ENCODE data around the gene CDK6.
"Not testable (repeated sequence)": the region's sequence is repeated elsewhere in the genome, so short reads cannot be mapped to it uniquely, and the experiment has no call there.

The CDK6 gene

GRCh38 chr7:92609921-92610518 lies 226.4 kb downstream of the CDK6 start:
- DNase-seq = no peak

- peak; percentile 36 for DNase-seq
These were observed 227.7 kb downstream of the CDK6 start for GRCh38 chr7:92608380-92609322.

GRCh38 chr7:92606985-92607384 lies 229.4 kb downstream of the CDK6 start:
- DNase-seq = no peak

- not testable (repeated sequence) for DNase-seq
These were observed 231.9 kb downstream of the CDK6 start for GRCh38 chr7:92604517-92604916.

- no peak for DNase-seq
These were observed 233.3 kb downstream of the CDK6 start for GRCh38 chr7:92603089-92603445.

- no peak for DNase-seq
These were observed 233.9 kb downstream of the CDK6 start for GRCh38 chr7:92602352-92603088.

- no peak for DNase-seq
These were observed 237.9 kb downstream of the CDK6 start for GRCh38 chr7:92598310-92598981.

- no peak for DNase-seq
These were observed 241.1 kb downstream of the CDK6 start for GRCh38 chr7:92595281-92595680.

GRCh38 chr7:92594746-92595145 lies 241.6 kb downstream of the CDK6 start:
- no peak for DNase-seq

- no peak for DNase-seq
These were observed 245.6 kb downstream of the CDK6 start for GRCh38 chr7:92590711-92591310.

- DNase-seq = no peak
These were observed 247.3 kb downstream of the CDK6 start for GRCh38 chr7:92589056-92589455.

GRCh38 chr7:92588561-92588960 lies 247.8 kb downstream of the CDK6 start:
- no peak for DNase-seq

GRCh38 chr7:92586841-92587240 lies 249.5 kb downstream of the CDK6 start:
- no peak for DNase-seq

- DNase-seq = no peak
These were observed 250.0 kb downstream of the CDK6 start for GRCh38 chr7:92586403-92586802.

GRCh38 chr7:92584953-92585352 lies 251.4 kb downstream of the CDK6 start:
- no peak for DNase-seq

GRCh38 chr7:92582948-92583347 lies 253.4 kb downstream of the CDK6 start:
- no peak for DNase-seq

GRCh38 chr7:92576296-92576695 lies 260.1 kb downstream of the CDK6 start:
- no peak for DNase-seq

- no peak for DNase-seq
These were observed 267.2 kb downstream of the CDK6 start for GRCh38 chr7:92569137-92569536.

GRCh38 chr7:92567460-92567859 lies 268.9 kb downstream of the CDK6 start:
- no peak for DNase-seq

GRCh38 chr7:92563345-92563744 lies 273.0 kb downstream of the CDK6 start:
- DNase-seq = no peak

- no peak for DNase-seq
These were observed 275.8 kb downstream of the CDK6 start for GRCh38 chr7:92560602-92561001.

GRCh38 chr7:92557808-92558362 lies 278.5 kb downstream of the CDK6 start:
- no peak for DNase-seq
